ENCODE data around the gene GTF3C1. TPM values are rescaled to one million over a fixed set of nuclear protein-coding genes. Genes with fewer than 3 reads are reported as not detected.

Gene GTF3C1
- total and polyA plus RNA-seq, 3 donors from 2014 or later: 85.7 to 154 (median 129) TPM

DNA sequence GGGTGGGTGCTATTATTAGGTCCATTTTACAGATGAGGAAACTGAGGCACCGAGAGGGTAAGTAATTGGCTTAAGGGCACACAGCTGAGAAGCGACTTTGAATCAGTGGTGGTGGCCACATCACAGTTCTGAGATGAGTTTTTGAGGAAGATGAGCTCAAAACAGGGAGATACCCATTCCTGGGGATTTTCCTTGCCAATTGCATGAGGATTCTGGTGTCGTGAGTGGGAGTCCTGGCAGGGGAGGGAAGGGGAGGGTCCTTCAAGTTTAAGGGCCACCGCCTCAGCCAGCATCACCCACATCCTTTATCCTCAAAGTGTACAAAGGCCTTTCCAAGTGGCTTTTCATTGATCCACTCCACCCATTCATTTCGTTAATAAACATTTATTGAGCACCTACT, 102.4 kb downstream of the GTF3C1 start:
- Histone ChIP-seq H3K36me3 (ENCODE audit: low read depth, missing control alignments) (no peaks in the 10 kb centered on the region), H3K27me3 (no peaks in the 10 kb centered on the region), H3K27ac (no peak overlapping the region), H3K4me3 (no peak overlapping the region), H3K9me3 (no peaks in the 10 kb centered on the region), H3K4me1 (no peaks in the 10 kb centered on the region)
- intact Hi-C loops (cut with DNase I; ENCODE audit: low total_unique reads): no loop called here
- 93% methylated on average over 5 of the region's 5 CpGs for WGBS, 2 donors
- TF ChIP-seq CTCF (IDR thresholded peaks at IDR 0.05) (no peak), POLR2A (IDR thresholded peaks at IDR 0.05) (no peak)
- DNase-seq: no peak

DNA sequence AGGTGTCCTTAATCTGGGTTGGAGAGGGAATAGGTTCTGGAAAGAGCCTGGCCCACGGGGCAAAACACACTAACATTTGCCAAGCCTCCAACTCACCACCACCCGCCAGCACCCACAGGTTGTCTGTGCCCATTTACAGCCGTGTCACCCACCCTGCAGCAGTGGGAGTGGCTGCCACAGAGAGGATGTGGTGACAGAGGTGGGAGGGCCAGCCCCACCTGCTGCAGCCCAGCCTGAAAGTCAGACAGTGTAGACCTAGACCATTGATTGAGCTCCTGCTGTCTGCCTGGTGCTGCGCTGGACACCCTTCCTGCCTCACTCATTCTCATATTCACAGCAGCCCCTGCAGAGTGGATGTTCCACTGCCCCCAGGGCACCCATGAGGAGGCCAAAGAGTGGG, 103.0 kb downstream of the GTF3C1 start:
- Histone ChIP-seq H3K36me3 (ENCODE audit: low read depth, missing control alignments) (no peaks in the 10 kb centered on the region), H3K27me3 (no peaks in the 10 kb centered on the region), H3K9me3 (no peaks in the 10 kb centered on the region), H3K4me3 (no peak overlapping the region), H3K27ac (no peak overlapping the region), H3K4me1 (no peaks in the 10 kb centered on the region)
- intact Hi-C loops (cut with DNase I; ENCODE audit: low total_unique reads): no loop called here
- DNase-seq: no peak
- 84% methylated on average over 3 to 4 of the region's 4 CpGs for WGBS, 2 donors
- no peak for TF ChIP-seq CTCF (IDR thresholded peaks at IDR 0.05)
- no peak for TF ChIP-seq POLR2A (IDR thresholded peaks at IDR 0.05)

GRCh38 chr16:27445502-27446175, 104.1 kb downstream of the GTF3C1 start:
- no peaks in the 10 kb centered on the region for H3K36me3 ChIP-seq (ENCODE audit: low read depth, missing control alignments)
- no peak for TF ChIP-seq POLR2A (IDR thresholded peaks at IDR 0.05)
- TF ChIP-seq CTCF (IDR thresholded peaks at IDR 0.05): no peak
- no peak overlapping the region for H3K4me3 ChIP-seq
- no peaks in the 10 kb centered on the region for H3K27me3 ChIP-seq
- H3K4me1 ChIP-seq: no peaks in the 10 kb centered on the region
- H3K9me3 ChIP-seq: no peaks in the 10 kb centered on the region
- intact Hi-C loops (cut with DNase I; ENCODE audit: low total_unique reads): no loop called here
- no peak overlapping the region for H3K27ac ChIP-seq
- WGBS, 2 donors: 87 to 90% methylated on average over 10 to 12 of the region's 12 CpGs
- no peak for DNase-seq

DNA sequence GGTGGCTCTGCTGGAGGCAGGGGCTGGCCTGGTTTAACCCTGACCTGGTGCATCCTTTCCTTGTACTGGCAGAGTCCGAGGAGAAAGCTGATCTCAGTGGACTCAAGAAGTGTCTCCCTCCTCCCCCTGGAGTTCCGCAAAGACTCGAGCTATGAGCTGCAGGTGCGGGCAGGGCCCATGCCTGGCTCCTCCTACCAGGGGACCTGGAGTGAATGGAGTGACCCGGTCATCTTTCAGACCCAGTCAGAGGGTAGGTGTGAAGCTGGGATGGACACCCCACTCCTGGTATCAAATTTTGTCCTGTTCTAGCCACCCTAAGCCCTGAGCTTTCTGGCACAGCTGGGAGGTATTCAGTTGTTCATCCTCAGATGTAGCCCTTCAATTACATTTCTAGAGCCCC, 105.2 kb downstream of the GTF3C1 start:
- whole genome bisulfite sequencing, 2 donors: 88 to 98% methylated on average over 5 of the region's 5 CpGs
- Histone ChIP-seq H3K27me3 (no peaks in the 10 kb centered on the region), H3K9me3 (no peaks in the 10 kb centered on the region), H3K27ac (no peak overlapping the region), H3K36me3 (ENCODE audit: low read depth, missing control alignments) (no peaks in the 10 kb centered on the region), H3K4me3 (no peak overlapping the region), H3K4me1 (no peaks in the 10 kb centered on the region)
- intact Hi-C loops (cut with DNase I; ENCODE audit: low total_unique reads): no loop called here
- TF ChIP-seq CTCF (IDR thresholded peaks at IDR 0.05) (no peak), POLR2A (IDR thresholded peaks at IDR 0.05) (no peak)
- no peak for DNase-seq

- no peaks in the 10 kb centered on the region for H3K36me3 ChIP-seq (ENCODE audit: low read depth, missing control alignments)
- H3K27me3 ChIP-seq: no peaks in the 10 kb centered on the region
- H3K27ac ChIP-seq: no peak overlapping the region
- intact Hi-C loops (cut with DNase I; ENCODE audit: low total_unique reads): no loop called here
- H3K9me3 ChIP-seq: no peaks in the 10 kb centered on the region
- TF ChIP-seq POLR2A (IDR thresholded peaks at IDR 0.05): no peak
- no peak for TF ChIP-seq CTCF (IDR thresholded peaks at IDR 0.05)
- no peak for DNase-seq
- 52 to 60% methylated on average over 2 of the region's 2 CpGs for WGBS, 2 donors
- H3K4me3 ChIP-seq: no peak overlapping the region
- no peaks in the 10 kb centered on the region for H3K4me1 ChIP-seq
These were observed 105.7 kb downstream of the GTF3C1 start for GRCh38 chr16:27444015-27444414.
